GM19467 (cell line): ENCODE results near the gene MGAT3.

Experiments
- ATAC-seq: cut with Tn5 transposase; IDR thresholded peaks from one replicate; pipeline ENCODE4 v1.9.1; 2021; ENCODE audit warnings: mild to moderate bottlenecking, moderate library complexity; ENCODE audit not compliant: unreplicated experiment

Gene MGAT3

DNA sequence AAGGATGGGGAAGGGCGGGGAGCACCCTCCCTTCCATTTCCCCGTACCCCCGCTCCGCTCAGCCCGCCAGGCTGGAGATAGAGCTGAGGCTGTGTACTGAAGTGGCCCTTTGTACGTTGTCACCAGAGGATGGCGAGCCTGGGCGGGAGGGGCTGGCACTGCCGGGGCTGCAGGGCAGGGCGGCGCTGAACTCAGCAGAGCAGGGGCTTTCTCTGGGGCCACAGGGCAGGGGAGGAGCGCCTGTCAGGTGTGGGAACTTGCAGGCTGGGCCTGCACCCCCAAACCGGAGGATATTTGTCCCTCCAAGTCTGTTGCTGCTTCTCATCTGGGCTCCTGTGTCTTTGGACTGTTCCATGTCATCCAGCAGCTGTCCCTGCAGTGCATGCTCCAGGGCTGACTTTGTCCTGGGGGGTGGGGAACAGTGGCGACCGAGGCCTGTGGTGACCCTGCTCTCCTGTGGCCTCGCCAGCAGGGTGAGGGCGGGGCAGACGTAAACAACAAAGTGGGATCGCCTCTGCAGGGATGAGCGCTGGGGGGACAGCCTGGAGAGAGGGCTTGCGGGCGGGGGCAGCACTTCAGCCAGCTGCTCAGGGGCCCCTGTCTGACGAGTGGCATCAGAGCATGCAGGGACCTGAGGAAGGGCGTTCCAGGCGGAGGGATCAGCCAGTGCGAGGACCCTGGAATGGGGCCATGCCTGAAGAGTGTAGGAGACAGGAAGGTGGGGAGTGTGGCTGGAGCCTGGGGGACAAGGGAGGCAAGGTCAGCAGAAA lies 13.1 kb downstream of the MGAT3 start:
- ATAC-seq = no peak

DNA sequence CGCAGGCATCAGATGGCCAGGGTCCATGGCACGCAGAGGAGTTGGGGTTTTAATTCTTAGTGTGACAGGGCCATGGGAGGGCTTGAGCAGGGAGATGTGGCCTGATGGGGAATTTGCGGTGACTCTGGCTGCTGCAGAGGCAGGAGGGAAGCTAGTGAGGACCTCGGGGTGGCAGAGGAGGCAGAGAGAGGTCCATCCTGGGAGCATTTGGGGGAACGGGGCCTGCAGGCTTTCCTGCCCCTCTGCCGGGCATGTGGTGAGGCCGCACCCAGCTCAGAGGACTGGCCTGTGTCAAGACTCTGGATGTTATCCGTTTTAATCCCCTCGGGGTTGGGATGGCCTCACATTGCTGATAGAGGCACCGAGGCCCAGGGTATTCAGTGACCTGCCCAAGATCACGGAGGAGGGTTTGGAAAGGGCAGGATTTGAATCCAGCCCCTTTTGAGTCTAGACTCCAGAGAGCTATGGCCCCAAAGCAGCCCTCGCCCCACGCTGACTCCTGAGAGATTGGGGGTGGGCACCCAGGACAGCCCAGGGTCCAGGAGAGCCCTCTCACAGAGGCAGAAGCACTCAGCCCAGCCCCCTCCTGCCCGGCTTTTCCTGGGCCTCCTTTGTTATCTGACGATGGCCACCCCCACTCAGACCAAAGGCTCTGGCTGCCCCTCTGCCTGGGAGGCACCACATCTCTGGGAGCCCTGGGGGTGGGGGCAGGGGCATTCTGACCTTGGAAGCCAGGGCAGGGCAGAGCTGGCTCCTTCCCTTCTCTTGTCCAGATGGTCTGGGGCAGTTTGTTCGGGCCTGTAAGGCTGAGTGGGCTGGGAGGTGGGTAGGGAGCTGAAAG lies 13.9 kb downstream of the MGAT3 start:
- no peak for ATAC-seq

DNA sequence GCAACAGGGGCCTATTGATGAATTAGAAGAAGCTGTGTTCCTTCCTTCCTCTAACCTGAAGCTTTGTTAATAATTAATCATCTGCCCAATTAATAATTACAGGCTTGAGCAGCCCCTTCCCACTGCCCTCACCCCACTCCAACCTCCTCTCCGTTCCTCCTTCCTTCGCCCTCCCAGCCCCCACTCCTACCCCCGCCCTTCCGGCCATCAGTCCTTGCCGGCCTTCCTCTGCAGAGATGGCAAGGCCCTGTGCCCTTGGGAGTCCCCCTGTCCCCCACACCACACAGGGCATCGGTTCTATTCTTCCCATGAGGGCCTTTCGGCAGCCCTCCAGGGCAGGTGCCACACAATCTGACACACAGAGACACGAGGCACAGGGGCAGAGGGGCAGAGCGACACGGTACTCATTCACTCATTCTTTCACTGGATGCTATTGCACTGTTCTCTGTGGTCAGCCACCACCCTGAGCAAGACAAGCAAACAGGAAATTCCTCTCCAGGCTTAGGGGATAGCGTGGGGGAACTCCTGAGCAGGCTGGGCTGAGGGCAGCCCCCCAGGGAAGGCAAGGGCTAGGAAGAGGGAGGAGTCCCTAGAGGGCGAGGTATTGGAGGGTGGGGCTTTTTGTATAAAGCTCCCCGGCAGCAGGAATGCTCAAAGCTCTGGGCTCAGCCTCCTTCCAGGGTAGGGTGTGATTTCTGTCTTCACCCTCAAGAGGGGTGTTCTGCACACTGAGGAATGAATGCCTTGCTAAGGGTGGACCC lies 14.7 kb downstream of the MGAT3 start:
- no peak for ATAC-seq

DNA sequence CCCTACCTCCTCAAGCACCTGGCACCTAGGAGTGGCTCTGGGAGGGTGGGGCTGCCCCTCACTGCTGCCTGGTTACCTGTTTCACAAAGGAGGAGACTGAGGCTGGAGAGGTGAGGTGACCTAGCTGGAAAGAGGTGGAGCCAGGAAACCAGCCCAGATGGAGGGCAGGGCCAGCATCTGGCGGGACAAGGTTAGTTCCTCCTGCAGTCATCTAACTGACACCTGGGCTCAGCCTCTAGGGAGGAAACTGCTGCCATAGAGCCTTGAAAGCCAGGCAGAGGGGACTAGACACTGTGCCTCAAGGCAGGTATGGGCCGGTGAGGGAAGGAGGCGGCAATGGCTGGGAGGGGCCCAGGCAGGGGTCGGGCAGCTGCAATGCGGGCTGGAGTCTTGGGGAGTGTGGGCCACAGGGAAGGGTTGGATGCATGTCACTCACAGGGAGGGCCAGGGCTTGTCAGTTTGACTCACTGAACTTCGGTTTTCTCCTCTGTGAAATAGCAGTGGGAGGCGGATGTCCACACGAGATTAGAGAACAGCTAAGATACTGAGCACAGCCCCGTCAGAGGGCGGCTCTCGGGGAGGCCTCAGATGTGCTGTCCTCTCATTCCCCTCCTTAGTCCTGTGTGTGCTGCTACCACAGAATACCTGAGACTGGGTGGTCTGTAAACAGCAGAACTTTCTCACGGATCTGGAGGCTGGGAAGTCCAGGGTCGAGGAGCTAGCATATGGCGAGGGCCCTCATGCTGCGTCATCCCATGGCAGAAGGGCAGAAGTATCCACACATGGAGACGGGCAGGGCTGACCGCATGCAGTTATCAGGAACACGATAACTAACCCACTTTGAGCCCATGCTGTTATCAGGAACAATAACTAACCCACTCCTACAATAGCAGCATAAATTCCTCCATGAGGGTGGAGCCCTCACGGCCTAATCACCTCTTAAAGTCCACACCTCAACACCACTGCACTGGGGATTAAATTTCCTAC lies 16.1 kb downstream of the MGAT3 start:
- no peak for ATAC-seq

GRCh38 chr22:39473851-39474250 lies 17.0 kb downstream of the MGAT3 start:
- no peak for ATAC-seq

- no peak for ATAC-seq
These were observed 17.7 kb downstream of the MGAT3 start for GRCh38 chr22:39474351-39475111.

DNA sequence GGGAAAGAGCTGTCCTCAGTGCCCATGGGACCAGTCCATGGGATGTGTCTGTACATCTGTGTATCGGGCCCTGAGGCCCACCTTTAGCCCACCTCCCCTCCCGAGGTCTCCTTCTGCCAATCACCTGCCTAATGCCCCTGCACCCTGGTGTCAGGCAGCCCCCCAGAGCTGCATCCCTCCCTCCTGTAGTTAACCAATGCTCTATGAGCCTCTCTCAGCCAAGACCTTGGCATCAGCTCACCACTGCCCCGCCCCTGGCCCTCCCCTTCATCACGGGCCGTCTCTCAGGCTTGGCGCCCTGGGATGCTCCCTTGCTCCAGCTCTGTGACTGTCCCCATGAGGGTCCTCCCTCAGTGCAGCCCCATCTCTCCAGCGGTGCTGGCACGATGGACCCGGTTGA lies 18.5 kb downstream of the MGAT3 start:
- ATAC-seq = no peak

DNA sequence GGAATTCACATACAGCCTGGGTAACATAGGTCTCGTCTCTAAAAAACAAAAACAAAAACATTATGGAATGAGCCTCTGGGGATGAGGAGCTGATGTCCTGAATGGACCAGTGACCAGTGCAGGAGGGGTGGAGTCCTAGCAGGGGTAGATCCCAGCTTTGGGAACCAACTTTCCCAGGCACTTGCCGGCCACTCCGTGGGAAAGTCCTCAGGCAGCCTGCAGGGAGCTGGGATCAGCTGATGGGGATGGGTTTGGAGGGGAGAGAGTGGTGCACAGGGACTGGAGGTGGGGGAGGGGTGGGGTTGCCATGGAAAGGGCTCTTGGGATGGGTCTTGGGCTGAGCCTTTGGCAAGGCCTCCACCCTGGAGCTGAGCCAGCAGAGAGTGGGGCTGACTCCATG lies 19.1 kb downstream of the MGAT3 start:
- no peak for ATAC-seq

DNA sequence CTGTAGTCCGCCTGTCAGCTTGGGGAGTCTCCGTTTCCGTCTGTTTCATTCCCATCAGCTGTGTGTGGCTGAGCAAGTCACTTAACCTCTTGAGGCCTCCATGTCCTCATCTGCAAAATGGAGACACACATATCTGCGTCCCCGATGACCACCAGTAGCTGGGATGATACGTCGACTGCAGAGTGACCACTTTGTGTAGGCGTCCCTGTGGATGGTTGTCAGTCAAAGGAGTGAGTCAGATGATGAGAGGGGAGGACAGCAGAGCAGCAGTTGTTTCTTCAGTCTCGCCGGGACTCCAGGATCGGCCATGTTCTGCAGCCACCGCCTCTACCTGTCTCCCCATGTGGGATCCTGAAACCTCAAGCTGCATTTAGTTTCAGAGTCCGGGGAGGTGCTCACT lies 19.9 kb downstream of the MGAT3 start:
- no peak for ATAC-seq

DNA sequence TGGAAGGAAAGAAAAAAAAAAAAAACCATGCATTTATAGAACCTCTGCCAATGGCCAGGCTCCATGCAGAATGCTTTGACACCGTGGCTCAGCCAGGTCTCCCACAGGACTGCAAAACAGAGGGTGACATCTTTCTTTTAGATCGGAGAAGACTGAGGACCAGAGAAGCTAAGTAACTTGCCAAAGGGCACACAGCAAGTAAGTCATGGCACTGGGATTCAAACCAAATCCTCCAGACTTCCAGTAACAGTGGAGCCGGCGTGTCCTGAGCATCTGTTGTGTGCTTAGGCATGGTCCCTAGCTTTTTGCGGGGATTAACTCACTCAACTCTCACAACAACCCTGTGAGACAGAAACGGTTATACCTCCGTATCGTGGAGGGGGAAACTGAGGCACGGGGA lies 20.7 kb downstream of the MGAT3 start:
- no peak for ATAC-seq

- no peak for ATAC-seq
These were observed 21.6 kb downstream of the MGAT3 start for GRCh38 chr22:39478441-39478850.

DNA sequence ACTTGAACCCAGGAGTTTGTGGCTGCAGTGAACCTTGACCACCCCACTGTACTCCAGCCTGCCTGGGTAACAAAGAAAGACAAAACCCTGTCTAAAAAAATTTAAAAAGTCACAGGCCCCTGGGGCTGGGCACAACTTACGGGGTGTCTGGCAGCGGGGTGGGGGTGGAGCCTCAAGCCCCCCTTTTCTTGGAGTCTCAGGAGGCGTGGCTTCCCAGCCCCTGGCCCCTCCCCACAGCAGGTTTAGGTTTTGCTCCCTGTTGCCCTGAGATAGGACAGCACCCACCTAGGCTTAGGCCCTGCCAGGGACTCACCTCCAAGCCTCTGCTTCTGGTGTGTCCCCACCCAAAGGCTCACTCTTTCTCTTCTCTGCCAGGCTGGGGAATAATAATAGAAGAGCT lies 22.4 kb downstream of the MGAT3 start:
- ATAC-seq = no peak

GRCh38 chr22:39480557-39480956 lies 23.7 kb downstream of the MGAT3 start:
- no peak for ATAC-seq

GRCh38 chr22:39481054-39481453 lies 24.2 kb downstream of the MGAT3 start:
- no peak for ATAC-seq

- no peak for ATAC-seq
These were observed 24.8 kb downstream of the MGAT3 start for GRCh38 chr22:39481595-39481994.

GRCh38 chr22:39482768-39483167 lies 26.0 kb downstream of the MGAT3 start:
- ATAC-seq = no peak

DNA sequence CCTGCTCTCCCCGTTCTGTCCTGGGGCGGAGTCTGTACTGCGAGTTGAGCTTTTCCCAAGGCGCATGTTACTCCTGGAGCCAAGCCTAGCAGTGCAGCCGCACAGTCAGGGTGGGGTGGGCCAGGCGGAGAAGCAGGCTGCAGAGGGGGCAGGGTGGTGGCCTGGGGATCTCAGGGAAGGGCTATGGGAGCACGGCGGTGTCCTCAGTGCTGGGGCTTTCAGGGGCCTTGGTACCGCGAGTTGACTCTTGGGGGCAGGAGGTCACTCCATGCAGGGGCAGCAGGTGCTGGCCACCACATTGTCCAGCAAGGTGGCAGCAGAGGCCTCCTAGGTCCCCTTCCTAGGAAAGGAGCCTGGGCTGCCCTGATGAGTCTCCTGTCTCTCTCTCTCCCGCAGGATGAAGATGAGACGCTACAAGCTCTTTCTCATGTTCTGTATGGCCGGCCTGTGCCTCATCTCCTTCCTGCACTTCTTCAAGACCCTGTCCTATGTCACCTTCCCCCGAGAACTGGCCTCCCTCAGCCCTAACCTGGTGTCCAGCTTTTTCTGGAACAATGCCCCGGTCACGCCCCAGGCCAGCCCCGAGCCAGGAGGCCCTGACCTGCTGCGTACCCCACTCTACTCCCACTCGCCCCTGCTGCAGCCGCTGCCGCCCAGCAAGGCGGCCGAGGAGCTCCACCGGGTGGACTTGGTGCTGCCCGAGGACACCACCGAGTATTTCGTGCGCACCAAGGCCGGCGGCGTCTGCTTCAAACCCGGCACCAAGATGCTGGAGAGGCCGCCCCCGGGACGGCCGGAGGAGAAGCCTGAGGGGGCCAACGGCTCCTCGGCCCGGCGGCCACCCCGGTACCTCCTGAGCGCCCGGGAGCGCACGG lies 30.4 kb downstream of the MGAT3 start:
- ATAC-seq = no peak

DNA sequence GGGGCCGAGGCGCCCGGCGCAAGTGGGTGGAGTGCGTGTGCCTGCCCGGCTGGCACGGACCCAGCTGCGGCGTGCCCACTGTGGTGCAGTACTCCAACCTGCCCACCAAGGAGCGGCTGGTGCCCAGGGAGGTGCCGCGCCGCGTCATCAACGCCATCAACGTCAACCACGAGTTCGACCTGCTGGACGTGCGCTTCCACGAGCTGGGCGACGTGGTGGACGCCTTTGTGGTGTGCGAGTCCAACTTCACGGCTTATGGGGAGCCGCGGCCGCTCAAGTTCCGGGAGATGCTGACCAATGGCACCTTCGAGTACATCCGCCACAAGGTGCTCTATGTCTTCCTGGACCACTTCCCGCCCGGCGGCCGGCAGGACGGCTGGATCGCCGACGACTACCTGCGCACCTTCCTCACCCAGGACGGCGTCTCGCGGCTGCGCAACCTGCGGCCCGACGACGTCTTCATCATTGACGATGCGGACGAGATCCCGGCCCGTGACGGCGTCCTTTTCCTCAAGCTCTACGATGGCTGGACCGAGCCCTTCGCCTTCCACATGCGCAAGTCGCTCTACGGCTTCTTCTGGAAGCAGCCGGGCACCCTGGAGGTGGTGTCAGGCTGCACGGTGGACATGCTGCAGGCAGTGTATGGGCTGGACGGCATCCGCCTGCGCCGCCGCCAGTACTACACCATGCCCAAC lies 31.2 kb downstream of the MGAT3 start:
- no peak for ATAC-seq
